Measurements from ENCODE around the gene ADISSP. TPM values are rescaled to one million over a fixed set of nuclear protein-coding genes. Genes with fewer than 3 reads are reported as not detected.
A peak's percentile ranks its signal among the peaks of the same experiment; 100 is the strongest.

Gene ADISSP
- total RNA-seq, 1 experiment from 2014 or later, result 99.4 TPM

DNA sequence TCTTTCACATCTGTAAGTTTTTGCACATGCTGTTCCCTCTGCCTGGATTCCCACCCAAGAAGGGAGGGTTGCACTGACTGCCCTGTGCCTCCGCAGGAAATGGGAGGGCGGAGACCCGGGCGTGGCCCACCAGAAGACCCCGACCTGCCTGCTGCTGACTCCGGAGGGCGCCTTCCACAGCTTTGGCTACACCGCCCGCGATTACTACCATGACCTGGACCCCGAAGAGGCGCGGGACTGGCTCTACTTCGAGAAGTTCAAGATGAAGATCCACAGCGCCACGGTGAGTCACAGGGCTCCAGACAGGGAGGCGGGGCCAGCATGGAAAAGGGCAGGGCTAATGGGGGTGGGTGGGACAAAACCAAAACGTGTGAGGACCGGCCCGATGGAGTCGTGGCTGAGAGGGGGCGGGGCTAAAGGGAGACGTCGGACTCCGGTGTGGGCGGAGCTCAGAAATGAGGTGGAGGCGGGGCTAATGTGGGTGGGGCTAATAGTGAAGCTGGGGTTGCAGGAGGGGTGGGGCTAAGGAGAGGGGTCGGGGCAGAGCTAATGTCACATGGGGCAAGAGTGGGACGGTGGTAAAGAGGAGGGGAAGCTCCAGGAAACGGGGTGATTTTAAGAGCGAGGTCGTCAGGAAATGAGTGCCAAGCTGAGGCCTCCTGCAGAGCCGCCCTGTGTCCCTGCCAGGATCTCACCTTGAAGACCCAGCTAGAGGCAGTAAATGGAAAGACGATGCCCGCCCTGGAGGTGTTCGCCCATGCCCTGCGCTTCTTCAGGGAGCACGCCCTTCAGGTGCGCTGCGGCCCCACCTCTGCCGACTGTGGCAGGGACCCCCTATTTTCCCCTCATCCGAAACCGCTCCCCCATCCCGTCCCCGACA lies 22.5 kb downstream of the ADISSP start:
- H4K20me1 ChIP-seq (ENCODE audit: insufficient read depth), result no peaks in the 10 kb centered on the region
- DNase-seq (ENCODE audit: low read depth, low spot score) (peak; percentile 88), ATAC-seq (peak; percentile 90)
- ChIA-PET POLR2A (interaction anchor here (0.9 kb wide), 1 partner anchor 23 kb away, joined by 4 read pairs; the partner anchor contains the start of gene ADISSP), CTCF (interaction anchor here (0.8 to 1.8 kb wide), 6 partner anchors 8 to 269 kb away, joined by 3 to 13 read pairs (median 4); no protein-coding TSS in a partner anchor), RAD21 (ENCODE audit: low non-redundant PET in 1 of 2, low total read pairs in 2 of 2, uncharacterized antibody in 2 of 2, unreplicated experiment in 2 of 2) (interaction anchor here in 1 of 2 experiments (1.0 kb wide), 1 partner anchor 29 kb away, joined by 3 read pairs; no protein-coding TSS in a partner anchor)
- H3K4me2 ChIP-seq (ENCODE audit: low read length), result peak overlapping the region; percentile 88
- no peaks in the 10 kb centered on the region for H3K9me2 ChIP-seq (ENCODE audit: insufficient read depth)
- H3K27me3 ChIP-seq (ENCODE audit: insufficient read depth, low read length), result no peaks in the 10 kb centered on the region
- H2AFZ ChIP-seq (ENCODE audit: low read depth, low read length, poor library complexity, severe bottlenecking), result peak overlapping the region; percentile 52
- H3K36me3 ChIP-seq (ENCODE audit: control insufficient read depth in 1 of 2, insufficient read depth in 2 of 2, low read length in 2 of 2), result no peaks in the 10 kb centered on the region
- H3K79me2 ChIP-seq (ENCODE audit: insufficient read depth, low read length), result no peaks in the 10 kb centered on the region
- H3K9ac ChIP-seq (ENCODE audit: low read length), result peak overlapping the region; percentile 38; the same call in 1 of the 2 replicates
- no peaks in the 10 kb centered on the region for H3K9me3 ChIP-seq (ENCODE audit: control insufficient read depth in 1 of 2, insufficient read depth in 1 of 2, low read depth in 1 of 2, low read length in 2 of 2)
- H3K4me3 ChIP-seq (replicated peaks in 1 of 2; ENCODE audit: low read depth in 1 of 2, low read length in 2 of 2), result peak overlapping the region; percentile 15 to 52
- BruUV-seq (replicated peaks), result no TSS peak
- TF ChIP-seq JUND (IDR thresholded peaks at IDR 0.05), result 0 out of 2 replicates have a peak, but pooled peaks have one; percentile 15
- TF ChIP-seq ZFX (IDR thresholded peaks at IDR 0.05), result no peak
- TF ChIP-seq, protein P1, sequence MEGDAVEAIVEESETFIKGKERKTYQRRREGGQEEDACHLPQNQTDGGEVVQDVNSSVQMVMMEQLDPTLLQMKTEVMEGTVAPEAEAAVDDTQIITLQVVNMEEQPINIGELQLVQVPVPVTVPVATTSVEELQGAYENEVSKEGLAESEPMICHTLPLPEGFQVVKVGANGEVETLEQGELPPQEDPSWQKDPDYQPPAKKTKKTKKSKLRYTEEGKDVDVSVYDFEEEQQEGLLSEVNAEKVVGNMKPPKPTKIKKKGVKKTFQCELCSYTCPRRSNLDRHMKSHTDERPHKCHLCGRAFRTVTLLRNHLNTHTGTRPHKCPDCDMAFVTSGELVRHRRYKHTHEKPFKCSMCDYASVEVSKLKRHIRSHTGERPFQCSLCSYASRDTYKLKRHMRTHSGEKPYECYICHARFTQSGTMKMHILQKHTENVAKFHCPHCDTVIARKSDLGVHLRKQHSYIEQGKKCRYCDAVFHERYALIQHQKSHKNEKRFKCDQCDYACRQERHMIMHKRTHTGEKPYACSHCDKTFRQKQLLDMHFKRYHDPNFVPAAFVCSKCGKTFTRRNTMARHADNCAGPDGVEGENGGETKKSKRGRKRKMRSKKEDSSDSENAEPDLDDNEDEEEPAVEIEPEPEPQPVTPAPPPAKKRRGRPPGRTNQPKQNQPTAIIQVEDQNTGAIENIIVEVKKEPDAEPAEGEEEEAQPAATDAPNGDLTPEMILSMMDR (IDR thresholded peaks at IDR 0.05 in 2 of 3, conservative IDR thresholded peaks at IDR 0.05 in 1 of 3; ENCODE audit: borderline replicate concordance in 1 of 3, insufficient read depth in 1 of 3, low read depth in 2 of 3, low read length in 2 of 3), result 0 out of 6 replicates have a peak, but pooled peaks of 1 of the 3 experiments have one; percentile 3
- TF ChIP-seq SIN3A (IDR thresholded peaks at IDR 0.05; ENCODE audit: low read depth), result no peak
- TF ChIP-seq POLR2A (IDR thresholded peaks at IDR 0.05; ENCODE audit: borderline replicate concordance, extremely low read depth, insufficient read depth, insufficient read length), result no peak
- peaks cover 9 to 20% of the 10 kb centered on the region in 2 experiments for H3K4me1 ChIP-seq (ENCODE audit: control insufficient read depth in 1 of 2, insufficient read depth in 2 of 2, low read length in 2 of 2)
- H3K27ac ChIP-seq (ENCODE audit: low read depth, low read length), result peak overlapping the region; percentile 21; the same call in 1 of the 2 replicates
- intact Hi-C loops (cut with micrococcal nuclease), result loop anchor here (2.0 kb wide), 1 partner anchor 68 kb away; no protein-coding TSS in a partner anchor

Data from HCT116 (cell line).